HG02884 (cell line): ENCODE data around the gene NRXN3.

Experiments used
- ATAC-seq: cut with Tn5 transposase; IDR thresholded peaks from one replicate; pipeline ENCODE4 v1.9.1; 2021; ENCODE audit warnings: mild to moderate bottlenecking, moderate library complexity; ENCODE audit not compliant: unreplicated experiment

The NRXN3 gene

GRCh38 chr14:78319406-78319805 is 149.2 kb downstream of the NRXN3 start:
- ATAC-seq, result no peak

- no peak for ATAC-seq
These were observed 149.9 kb downstream of the NRXN3 start for GRCh38 chr14:78319887-78320635.

DNA sequence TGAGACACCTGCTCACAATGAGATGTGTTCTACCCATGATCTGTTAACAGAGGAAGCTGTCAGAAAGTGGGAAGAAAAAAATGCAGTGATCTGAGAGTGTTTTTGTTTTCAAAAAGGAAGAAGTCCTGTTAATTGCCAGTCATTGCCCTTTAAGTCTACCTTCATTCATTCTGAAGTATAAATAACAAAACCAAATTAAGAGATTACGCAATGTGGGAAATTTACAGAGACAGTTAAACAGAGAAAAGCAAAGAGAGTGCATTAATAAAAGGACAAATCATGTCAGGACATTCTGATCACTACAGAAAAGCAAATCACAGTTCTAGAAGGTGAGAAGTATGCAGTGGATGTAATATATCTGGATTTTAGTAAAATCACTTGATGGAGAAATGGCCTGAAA is 154.2 kb downstream of the NRXN3 start:
- no peak for ATAC-seq

- no peak for ATAC-seq
These were observed 155.7 kb downstream of the NRXN3 start for GRCh38 chr14:78325911-78326310.

GRCh38 chr14:78327426-78328221 is 157.5 kb downstream of the NRXN3 start:
- no peak for ATAC-seq

- no peak for ATAC-seq
These were observed 159.2 kb downstream of the NRXN3 start for GRCh38 chr14:78329371-78329770.

DNA sequence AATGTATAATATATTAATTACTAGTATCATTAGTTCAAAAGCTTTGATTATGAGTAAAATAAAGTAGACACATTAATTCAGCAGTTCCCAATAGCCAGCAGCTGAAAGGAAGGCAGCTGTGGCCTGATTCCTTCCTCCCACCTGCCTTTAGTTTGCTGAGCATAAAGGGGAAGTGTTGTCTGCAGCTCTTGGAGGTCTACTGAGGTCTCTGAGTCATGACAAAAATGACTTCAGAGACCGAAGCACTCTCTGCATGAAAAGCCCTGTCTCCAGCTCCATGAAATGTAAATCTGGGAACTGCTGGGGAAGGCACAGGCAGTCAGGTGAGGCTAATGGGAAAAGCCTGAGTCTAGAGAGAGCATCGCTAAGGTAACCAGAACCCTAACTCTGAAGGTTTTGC is 165.4 kb downstream of the NRXN3 start:
- ATAC-seq, result no peak

GRCh38 chr14:78340250-78340649 is 170.1 kb downstream of the NRXN3 start:
- ATAC-seq, result no peak

DNA sequence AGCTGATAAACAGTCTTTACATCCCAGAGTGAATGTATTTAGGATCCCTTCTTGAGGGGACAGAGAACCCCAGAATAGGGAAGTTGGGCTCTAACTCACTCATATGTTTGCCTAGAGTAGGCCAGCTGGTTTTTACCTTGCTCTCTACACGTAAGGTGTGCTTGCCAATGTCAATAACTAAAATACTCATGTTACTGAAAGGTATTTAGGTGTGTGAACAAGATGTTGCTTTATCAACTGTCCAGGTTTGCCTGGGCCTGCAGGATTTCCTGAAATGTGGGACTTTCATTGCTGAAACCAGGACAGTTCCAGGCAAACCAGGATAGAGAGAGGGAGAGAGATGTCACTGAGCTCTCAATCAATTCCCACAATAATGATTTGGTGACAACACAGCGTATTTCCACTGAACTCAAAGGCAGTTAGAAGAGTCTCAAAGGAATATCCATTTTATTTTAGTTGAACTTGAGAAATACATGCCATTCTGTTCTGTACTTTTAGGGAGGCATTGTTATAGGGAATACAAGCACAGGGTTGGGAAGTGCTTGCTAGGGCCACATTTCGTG is 171.7 kb downstream of the NRXN3 start:
- no peak for ATAC-seq

DNA sequence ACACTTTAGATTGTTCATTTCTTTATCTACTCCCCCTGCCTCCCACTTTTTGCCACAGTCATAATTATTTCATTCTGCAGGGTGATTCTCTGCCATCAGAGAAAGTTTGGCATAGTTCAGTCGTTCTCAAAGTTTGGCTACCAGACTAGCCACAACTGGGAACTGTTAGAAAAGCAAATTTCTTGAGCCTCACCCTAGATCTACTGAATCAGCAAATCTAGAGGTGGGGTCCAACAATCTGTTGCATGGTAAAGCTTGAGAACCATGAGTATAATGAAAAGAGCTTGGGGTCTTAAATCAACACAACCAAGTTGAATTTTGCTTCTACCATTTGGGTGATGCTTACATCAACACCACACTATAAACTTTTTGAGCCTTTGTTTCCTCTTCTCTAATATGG is 172.7 kb downstream of the NRXN3 start:
- no peak for ATAC-seq

DNA sequence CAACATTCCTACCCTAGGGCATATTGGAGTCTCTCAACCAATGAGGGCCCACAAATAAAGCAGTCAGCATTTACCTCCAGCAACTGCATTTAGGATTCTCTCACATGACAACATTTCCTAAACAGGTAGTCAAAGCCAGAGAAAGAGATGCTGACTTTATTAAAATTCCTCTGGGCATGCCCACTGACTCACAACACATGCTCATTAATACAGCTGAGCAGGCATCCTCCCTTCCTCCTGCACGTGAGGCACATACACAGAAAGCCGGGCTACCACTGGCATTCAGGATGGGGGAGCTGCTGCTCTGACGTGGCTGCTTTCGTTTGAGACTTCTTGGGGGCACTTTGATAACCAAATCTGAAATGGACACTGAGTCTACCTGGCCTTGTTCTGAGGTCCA is 174.1 kb downstream of the NRXN3 start:
- ATAC-seq, result no peak

GRCh38 chr14:78345131-78345744 is 175.1 kb downstream of the NRXN3 start:
- ATAC-seq, result no peak

DNA sequence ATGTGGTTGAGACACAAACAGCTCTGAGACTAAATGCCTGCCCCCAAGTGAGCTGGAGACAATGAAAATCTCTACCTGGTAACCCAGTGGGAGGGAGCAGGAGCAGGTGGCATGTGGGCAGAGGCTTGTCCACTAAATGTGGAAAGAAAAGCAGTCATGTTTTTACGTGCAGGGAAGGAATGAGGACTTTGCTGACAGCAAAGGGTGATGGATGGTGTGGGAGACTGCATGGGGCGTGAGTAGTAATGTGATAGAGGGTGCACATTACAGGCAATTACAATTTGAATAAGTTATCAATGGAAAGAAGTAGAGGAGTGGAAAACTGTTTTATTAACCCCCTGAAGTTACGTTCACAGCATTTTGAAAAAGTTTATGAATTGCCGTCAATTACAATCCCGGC is 176.6 kb downstream of the NRXN3 start:
- ATAC-seq, result no peak

DNA sequence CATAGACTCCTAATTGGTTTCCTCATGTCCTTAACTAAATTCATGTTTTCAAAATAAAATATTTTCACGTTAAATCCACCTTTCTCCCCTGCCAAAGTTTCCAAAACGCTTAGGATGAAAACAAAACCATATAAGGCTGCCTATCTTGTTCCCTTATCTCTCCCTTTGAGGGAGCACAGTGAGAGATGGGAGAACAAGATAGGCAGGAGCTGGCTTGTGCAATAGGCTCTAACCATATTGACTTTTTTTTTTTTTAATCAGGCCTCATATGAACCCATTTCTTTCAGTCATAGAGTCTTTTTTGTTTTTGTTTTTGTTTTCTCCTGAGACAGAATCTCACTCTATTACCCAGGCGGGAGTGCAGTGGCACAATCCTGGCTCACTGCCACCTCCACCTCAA is 184.9 kb downstream of the NRXN3 start:
- no peak for ATAC-seq

DNA sequence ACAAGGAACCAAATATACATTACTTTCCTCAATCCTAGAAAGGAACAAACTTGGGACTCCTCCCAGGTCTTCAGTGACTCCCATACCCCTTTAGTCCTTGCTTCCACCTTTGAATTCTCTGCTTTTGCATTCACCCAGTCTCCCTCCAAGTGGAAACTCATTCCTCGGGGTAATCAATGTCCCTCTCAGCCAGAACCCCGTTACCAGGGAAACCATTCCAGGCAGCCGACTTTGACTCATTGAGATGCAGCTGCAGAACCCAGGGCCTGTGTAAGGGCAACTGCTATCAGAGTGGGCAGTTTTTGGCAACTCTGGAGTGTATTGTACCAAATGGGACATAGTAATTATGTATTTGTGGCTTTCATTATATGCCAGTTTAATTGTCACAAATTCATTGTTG is 186.2 kb downstream of the NRXN3 start:
- no peak for ATAC-seq

DNA sequence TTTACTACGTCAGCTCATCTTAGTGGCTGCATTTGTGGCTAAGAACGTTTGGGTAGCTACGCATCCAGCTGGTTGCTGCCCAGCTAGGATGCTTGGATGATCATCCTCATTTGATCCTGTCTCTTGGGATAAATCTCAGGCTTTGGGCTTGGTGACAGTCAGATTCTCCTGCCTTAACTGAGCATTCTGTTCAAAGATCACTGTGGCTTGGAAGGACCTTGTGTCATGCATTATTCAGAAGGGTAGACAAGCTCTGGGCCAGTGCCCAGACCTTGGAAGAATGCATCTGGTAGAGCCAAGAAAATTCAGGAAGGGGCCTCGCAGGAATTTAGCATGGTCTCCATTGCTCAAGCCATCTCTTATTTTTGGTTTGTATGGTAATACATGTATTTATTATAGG is 188.4 kb downstream of the NRXN3 start:
- ATAC-seq, result no peak

- no peak for ATAC-seq
These were observed 189.4 kb downstream of the NRXN3 start for GRCh38 chr14:78359581-78359980.

DNA sequence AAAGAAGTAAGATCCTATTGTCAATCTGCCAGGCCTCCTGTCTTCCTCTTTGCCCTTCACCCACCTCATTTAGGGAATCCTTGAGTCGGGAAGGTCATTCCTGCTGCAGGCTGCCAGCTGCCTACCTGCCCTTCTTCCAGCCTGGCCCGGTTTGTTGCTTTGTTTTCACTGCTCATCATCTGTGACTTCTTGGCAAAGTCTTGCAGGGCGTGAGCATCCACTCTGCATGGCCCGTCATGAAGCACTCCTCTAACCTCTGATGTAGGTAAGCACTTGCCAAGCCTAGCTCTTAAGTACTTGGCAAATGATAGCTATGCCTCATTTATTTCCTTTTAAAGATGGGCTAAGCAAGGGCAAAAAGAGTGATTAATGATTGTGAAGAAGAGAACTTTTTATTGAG is 192.8 kb downstream of the NRXN3 start:
- ATAC-seq, result no peak

- no peak for ATAC-seq
These were observed 197.2 kb downstream of the NRXN3 start for GRCh38 chr14:78367355-78367754.

DNA sequence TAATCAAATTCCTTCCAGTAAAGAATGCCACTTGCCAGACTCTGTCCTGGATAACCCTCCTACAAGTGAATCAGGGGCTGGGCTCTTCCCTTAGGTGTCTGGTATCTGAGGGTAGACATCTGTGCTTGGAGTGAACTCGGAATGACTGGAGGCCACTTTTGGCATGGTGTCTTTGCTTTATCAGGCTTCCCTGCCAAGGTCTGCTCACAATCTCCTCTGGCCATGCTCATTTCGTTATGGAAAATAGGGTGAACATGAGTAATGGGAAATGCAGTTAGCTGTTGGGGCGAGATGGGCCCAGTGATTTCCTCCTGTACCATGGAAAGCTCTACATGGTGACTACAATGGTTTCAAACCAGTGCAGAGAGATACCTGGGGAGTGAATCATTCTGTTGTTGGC is 212.9 kb downstream of the NRXN3 start:
- ATAC-seq, result no peak

- ATAC-seq, result no peak
These were observed 228.0 kb downstream of the NRXN3 start for GRCh38 chr14:78398216-78398615.
